ENCODE measurements around the gene PTPRG.

Gene PTPRG

GRCh38 chr3:61562721-61563312 lies 1.4 kb downstream of the PTPRG start:
- peak; percentile 55 for DNase-seq (ENCODE audit: low read depth)

- DNase-seq (ENCODE audit: low read depth), result no peak
Measured at GRCh38 chr3:61563313-61564271, 2.2 kb downstream of the PTPRG start.

- DNase-seq (ENCODE audit: low read depth), result peak; percentile 69
Measured at GRCh38 chr3:61564395-61565059, 3.2 kb downstream of the PTPRG start.

GRCh38 chr3:61565569-61565968 lies 4.2 kb downstream of the PTPRG start:
- DNase-seq (ENCODE audit: low read depth), result peak; percentile 42

- DNase-seq (ENCODE audit: low read depth), result no peak
Measured at GRCh38 chr3:61568127-61568526, 6.8 kb downstream of the PTPRG start.

GRCh38 chr3:61569856-61570580 lies 8.6 kb downstream of the PTPRG start:
- DNase-seq (ENCODE audit: low read depth), result no peak

- DNase-seq (ENCODE audit: low read depth), result no peak
Measured at GRCh38 chr3:61570813-61571212, 9.4 kb downstream of the PTPRG start.

- peak; percentile 65 for DNase-seq (ENCODE audit: low read depth)
Measured at GRCh38 chr3:61571516-61572336, 10.4 kb downstream of the PTPRG start.

- DNase-seq (ENCODE audit: low read depth), result no peak
Measured at GRCh38 chr3:61572879-61573278, 11.5 kb downstream of the PTPRG start.

GRCh38 chr3:61573441-61573840 lies 12.1 kb downstream of the PTPRG start:
- no peak for DNase-seq (ENCODE audit: low read depth)

- DNase-seq (ENCODE audit: low read depth), result peak; percentile 100
Measured at GRCh38 chr3:61574854-61575253, 13.5 kb downstream of the PTPRG start.

GRCh38 chr3:61575893-61576292 lies 14.5 kb downstream of the PTPRG start:
- no peak for DNase-seq (ENCODE audit: low read depth)

- no peak for DNase-seq (ENCODE audit: low read depth)
Measured at GRCh38 chr3:61577760-61578159, 16.4 kb downstream of the PTPRG start.

GRCh38 chr3:61578667-61579367 lies 17.4 kb downstream of the PTPRG start:
- DNase-seq (ENCODE audit: low read depth), result no peak

- DNase-seq (ENCODE audit: low read depth), result no peak
Measured at GRCh38 chr3:61579685-61580084, 18.3 kb downstream of the PTPRG start.

- DNase-seq (ENCODE audit: low read depth), result no peak
Measured at GRCh38 chr3:61580982-61581643, 19.7 kb downstream of the PTPRG start.

- no peak for DNase-seq (ENCODE audit: low read depth)
Measured at GRCh38 chr3:61582287-61582686, 20.9 kb downstream of the PTPRG start.

GRCh38 chr3:61582846-61583245 lies 21.5 kb downstream of the PTPRG start:
- no peak for DNase-seq (ENCODE audit: low read depth)

GRCh38 chr3:61583890-61584875 lies 22.8 kb downstream of the PTPRG start:
- no peak for DNase-seq (ENCODE audit: low read depth)

All from iris pigment epithelial cell (primary cell).